MM.1S (cell line): Measurements from ENCODE around the gene FAM186B.

Experiments used
- EZH2 ChIP-seq: fragments of 300-600 bp; sonication (generic); optimal IDR thresholded peaks from 2 replicates; pipeline ENCODE3; 2017; ENCODE audit warnings: low read depth, mild to moderate bottlenecking, antibody characterized with exemption, low read length, mixed read lengths
- TF ChIP-seq, protein P1 (sequence below): fragments of 300-600 bp; sonication (generic); IDR thresholded peaks from 2 replicates; pipeline ENCODE4 v1.5.1; 2016; ENCODE audit warnings: antibody characterized with exemption, low read length, mixed read lengths

DNA sequence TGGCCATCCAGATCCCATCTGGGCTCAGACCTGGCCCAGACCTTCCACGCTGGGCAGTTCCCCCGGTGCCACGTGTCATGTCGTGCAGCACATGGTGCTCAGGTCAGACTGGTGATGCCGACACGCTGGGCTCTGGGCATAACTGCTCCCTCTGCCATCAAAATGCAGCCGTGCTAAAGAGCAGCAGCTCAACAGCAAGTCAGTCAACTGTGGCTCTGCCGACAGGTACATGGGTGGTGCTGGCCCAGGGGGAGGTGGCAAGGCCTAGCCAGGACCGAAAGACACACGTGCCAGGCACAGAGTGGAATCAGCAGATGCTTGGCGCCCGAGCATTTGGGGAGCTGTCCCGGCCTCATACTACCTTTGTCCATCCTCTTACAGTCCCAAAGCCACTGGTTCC is 39.1 kb downstream of the FAM186B start:
- TF ChIP-seq, protein P1, sequence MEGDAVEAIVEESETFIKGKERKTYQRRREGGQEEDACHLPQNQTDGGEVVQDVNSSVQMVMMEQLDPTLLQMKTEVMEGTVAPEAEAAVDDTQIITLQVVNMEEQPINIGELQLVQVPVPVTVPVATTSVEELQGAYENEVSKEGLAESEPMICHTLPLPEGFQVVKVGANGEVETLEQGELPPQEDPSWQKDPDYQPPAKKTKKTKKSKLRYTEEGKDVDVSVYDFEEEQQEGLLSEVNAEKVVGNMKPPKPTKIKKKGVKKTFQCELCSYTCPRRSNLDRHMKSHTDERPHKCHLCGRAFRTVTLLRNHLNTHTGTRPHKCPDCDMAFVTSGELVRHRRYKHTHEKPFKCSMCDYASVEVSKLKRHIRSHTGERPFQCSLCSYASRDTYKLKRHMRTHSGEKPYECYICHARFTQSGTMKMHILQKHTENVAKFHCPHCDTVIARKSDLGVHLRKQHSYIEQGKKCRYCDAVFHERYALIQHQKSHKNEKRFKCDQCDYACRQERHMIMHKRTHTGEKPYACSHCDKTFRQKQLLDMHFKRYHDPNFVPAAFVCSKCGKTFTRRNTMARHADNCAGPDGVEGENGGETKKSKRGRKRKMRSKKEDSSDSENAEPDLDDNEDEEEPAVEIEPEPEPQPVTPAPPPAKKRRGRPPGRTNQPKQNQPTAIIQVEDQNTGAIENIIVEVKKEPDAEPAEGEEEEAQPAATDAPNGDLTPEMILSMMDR: no peak
- TF ChIP-seq EZH2: no peak
